ENCODE results near the gene TAS2R14. TPM values are rescaled to one million over a fixed set of nuclear protein-coding genes. Genes with fewer than 3 reads are reported as not detected.

The TAS2R14 gene
- total RNA-seq, 1 donor from 2014 or later, result 2.4 TPM

GRCh38 chr12:10967409-10967808 is 28.3 kb upstream of the TAS2R14 start:
- Mint-ChIP-seq H3K9me3 (ENCODE audit: low read depth) (no peaks in the 10 kb centered on the region), H3K4me1 (ENCODE audit: low read depth) (peaks cover 13% of the 10 kb centered on the region), H3K27me3 (ENCODE audit: low read depth) (no peaks in the 10 kb centered on the region), H3K36me3 (ENCODE audit: low read depth) (no peaks in the 10 kb centered on the region), H3K27ac (ENCODE audit: unreplicated experiment) (no peak overlapping the region), H3K4me3 (ENCODE audit: unreplicated experiment) (no peak overlapping the region)
- no peak for TF ChIP-seq CTCF (IDR thresholded peaks at IDR 0.05)
- DNase-seq (ENCODE audit: low spot score), result no peak

- Mint-ChIP-seq H3K36me3 (ENCODE audit: low read depth) (peaks cover 3% of the 10 kb centered on the region), H3K27me3 (ENCODE audit: low read depth) (no peaks in the 10 kb centered on the region), H3K4me3 (ENCODE audit: unreplicated experiment) (no peak overlapping the region), H3K27ac (ENCODE audit: unreplicated experiment) (no peak overlapping the region), H3K9me3 (ENCODE audit: low read depth) (no peaks in the 10 kb centered on the region), H3K4me1 (ENCODE audit: low read depth) (peaks cover 13% of the 10 kb centered on the region)
- no peak for TF ChIP-seq CTCF (IDR thresholded peaks at IDR 0.05)
- DNase-seq (ENCODE audit: low spot score), result no peak
These were observed 27.3 kb upstream of the TAS2R14 start for GRCh38 chr12:10966314-10966713.

- TF ChIP-seq CTCF (IDR thresholded peaks at IDR 0.05), result no peak
- no peak overlapping the region for H3K27ac Mint-ChIP-seq (ENCODE audit: unreplicated experiment)
- H3K4me1 Mint-ChIP-seq (ENCODE audit: low read depth), result peaks cover 13% of the 10 kb centered on the region
- H3K36me3 Mint-ChIP-seq (ENCODE audit: low read depth), result peaks cover 3% of the 10 kb centered on the region
- no peak for DNase-seq (ENCODE audit: low spot score)
- no peaks in the 10 kb centered on the region for H3K27me3 Mint-ChIP-seq (ENCODE audit: low read depth)
- no peak overlapping the region for H3K4me3 Mint-ChIP-seq (ENCODE audit: unreplicated experiment)
- no peaks in the 10 kb centered on the region for H3K9me3 Mint-ChIP-seq (ENCODE audit: low read depth)
These were observed 26.4 kb upstream of the TAS2R14 start for GRCh38 chr12:10965476-10965875.

GRCh38 chr12:10960211-10960610 is 21.1 kb upstream of the TAS2R14 start:
- H3K9me3 Mint-ChIP-seq (ENCODE audit: low read depth), result peaks cover 19% of the 10 kb centered on the region
- DNase-seq (ENCODE audit: low spot score), result no peak
- H3K27ac Mint-ChIP-seq (ENCODE audit: unreplicated experiment), result no peak overlapping the region
- no peak overlapping the region for H3K4me3 Mint-ChIP-seq (ENCODE audit: unreplicated experiment)
- H3K27me3 Mint-ChIP-seq (ENCODE audit: low read depth), result no peaks in the 10 kb centered on the region
- no peaks in the 10 kb centered on the region for H3K4me1 Mint-ChIP-seq (ENCODE audit: low read depth)
- peaks cover 15% of the 10 kb centered on the region for H3K36me3 Mint-ChIP-seq (ENCODE audit: low read depth)
- no peak for TF ChIP-seq CTCF (IDR thresholded peaks at IDR 0.05)

- Mint-ChIP-seq H3K9me3 (ENCODE audit: low read depth) (peaks cover 23% of the 10 kb centered on the region), H3K4me1 (ENCODE audit: low read depth) (no peaks in the 10 kb centered on the region), H3K36me3 (ENCODE audit: low read depth) (peaks cover 16% of the 10 kb centered on the region), H3K27me3 (ENCODE audit: low read depth) (no peaks in the 10 kb centered on the region), H3K27ac (ENCODE audit: unreplicated experiment) (no peak overlapping the region), H3K4me3 (ENCODE audit: unreplicated experiment) (no peak overlapping the region)
- DNase-seq (ENCODE audit: low spot score), result no peak
- TF ChIP-seq CTCF (IDR thresholded peaks at IDR 0.05), result peak; percentile 22
These were observed 20.7 kb upstream of the TAS2R14 start for GRCh38 chr12:10959804-10960203.

All from chondrocyte (in vitro differentiated cells).